Mesenteric fat pad (tissue), 1 donor: ENCODE data around the gene NAV2. TPM values are rescaled to one million over a fixed set of nuclear protein-coding genes. Genes with fewer than 3 reads are reported as not detected.

Source experiments
- DNase-seq: peaks from one replicate; pipeline ENCODE4 v3.0.0-alpha.2; 2020; ENCODE audit warnings: low spot score
- total RNA-seq: library from RNA; stranded (reverse); fragmentation: NEBNext Ultra II Directional; extraction: Animal tissue kit (Norgen Biotek cat#: 25700); gene quantifications from one replicate; pipeline ENCODE4 v1.2.1, GENCODE V29; 2021
- donor health status: DM: yes; HTN: yes; CAD: no.

Gene NAV2
- total RNA-seq, 1 donor from 2014 or later, result 13.7 TPM

GRCh38 chr11:19864141-19865140 is 151.8 kb downstream of the NAV2 start:
- DNase-seq, result no peak

- no peak for DNase-seq
Observed at GRCh38 chr11:19866037-19866436, 153.4 kb downstream of the NAV2 start.

- DNase-seq, result no peak
Observed at GRCh38 chr11:19866521-19866920, 153.9 kb downstream of the NAV2 start.

- DNase-seq, result no peak
Observed at GRCh38 chr11:19867064-19867463, 154.4 kb downstream of the NAV2 start.

- DNase-seq, result no peak
Observed at GRCh38 chr11:19868281-19868821, 155.7 kb downstream of the NAV2 start.

GRCh38 chr11:19868871-19869270 is 156.2 kb downstream of the NAV2 start:
- no peak for DNase-seq

- DNase-seq, result no peak
Observed at GRCh38 chr11:19869466-19869865, 156.8 kb downstream of the NAV2 start.

GRCh38 chr11:19869946-19870589 is 157.4 kb downstream of the NAV2 start:
- DNase-seq, result no peak

- DNase-seq, result no peak
Observed at GRCh38 chr11:19871531-19871930, 158.9 kb downstream of the NAV2 start.

GRCh38 chr11:19872512-19873145 is 160.0 kb downstream of the NAV2 start:
- DNase-seq, result no peak

- no peak for DNase-seq
Observed at GRCh38 chr11:19873730-19874129, 161.1 kb downstream of the NAV2 start.

- DNase-seq, result no peak
Observed at GRCh38 chr11:19874266-19874665, 161.6 kb downstream of the NAV2 start.

- no peak for DNase-seq
Observed at GRCh38 chr11:19876750-19877149, 164.1 kb downstream of the NAV2 start.

GRCh38 chr11:19878520-19878919 is 165.9 kb downstream of the NAV2 start:
- no peak for DNase-seq

GRCh38 chr11:19879307-19880087 is 166.9 kb downstream of the NAV2 start:
- no peak for DNase-seq

- no peak for DNase-seq
Observed at GRCh38 chr11:19880088-19880345, 167.4 kb downstream of the NAV2 start.

GRCh38 chr11:19881177-19881576 is 168.5 kb downstream of the NAV2 start:
- no peak for DNase-seq

- no peak for DNase-seq
Observed at GRCh38 chr11:19882356-19882755, 169.7 kb downstream of the NAV2 start.

GRCh38 chr11:19886498-19886897 is 173.9 kb downstream of the NAV2 start:
- DNase-seq, result no peak

GRCh38 chr11:19887842-19888241 is 175.2 kb downstream of the NAV2 start:
- DNase-seq, result no peak

GRCh38 chr11:19889531-19889930 is 176.9 kb downstream of the NAV2 start:
- no peak for DNase-seq
